GM20431 (cell line): ENCODE results near the gene ATP8B2.
"Not testable (repeated sequence)": the region's sequence is repeated elsewhere in the genome, so short reads cannot be mapped to it uniquely, and the experiment has no call there.

ENCODE experiments used
- in situ Hi-C: fragments of 300-500 bp; cut with MseI, MboI; formaldehyde crosslinking; loops from one replicate; pipeline ENCODE4 v1.15.0; 2020; ENCODE audit warnings: low sequenced_read_pairs; ENCODE audit not compliant: unreplicated experiment

ATP8B2 gene, protein sequence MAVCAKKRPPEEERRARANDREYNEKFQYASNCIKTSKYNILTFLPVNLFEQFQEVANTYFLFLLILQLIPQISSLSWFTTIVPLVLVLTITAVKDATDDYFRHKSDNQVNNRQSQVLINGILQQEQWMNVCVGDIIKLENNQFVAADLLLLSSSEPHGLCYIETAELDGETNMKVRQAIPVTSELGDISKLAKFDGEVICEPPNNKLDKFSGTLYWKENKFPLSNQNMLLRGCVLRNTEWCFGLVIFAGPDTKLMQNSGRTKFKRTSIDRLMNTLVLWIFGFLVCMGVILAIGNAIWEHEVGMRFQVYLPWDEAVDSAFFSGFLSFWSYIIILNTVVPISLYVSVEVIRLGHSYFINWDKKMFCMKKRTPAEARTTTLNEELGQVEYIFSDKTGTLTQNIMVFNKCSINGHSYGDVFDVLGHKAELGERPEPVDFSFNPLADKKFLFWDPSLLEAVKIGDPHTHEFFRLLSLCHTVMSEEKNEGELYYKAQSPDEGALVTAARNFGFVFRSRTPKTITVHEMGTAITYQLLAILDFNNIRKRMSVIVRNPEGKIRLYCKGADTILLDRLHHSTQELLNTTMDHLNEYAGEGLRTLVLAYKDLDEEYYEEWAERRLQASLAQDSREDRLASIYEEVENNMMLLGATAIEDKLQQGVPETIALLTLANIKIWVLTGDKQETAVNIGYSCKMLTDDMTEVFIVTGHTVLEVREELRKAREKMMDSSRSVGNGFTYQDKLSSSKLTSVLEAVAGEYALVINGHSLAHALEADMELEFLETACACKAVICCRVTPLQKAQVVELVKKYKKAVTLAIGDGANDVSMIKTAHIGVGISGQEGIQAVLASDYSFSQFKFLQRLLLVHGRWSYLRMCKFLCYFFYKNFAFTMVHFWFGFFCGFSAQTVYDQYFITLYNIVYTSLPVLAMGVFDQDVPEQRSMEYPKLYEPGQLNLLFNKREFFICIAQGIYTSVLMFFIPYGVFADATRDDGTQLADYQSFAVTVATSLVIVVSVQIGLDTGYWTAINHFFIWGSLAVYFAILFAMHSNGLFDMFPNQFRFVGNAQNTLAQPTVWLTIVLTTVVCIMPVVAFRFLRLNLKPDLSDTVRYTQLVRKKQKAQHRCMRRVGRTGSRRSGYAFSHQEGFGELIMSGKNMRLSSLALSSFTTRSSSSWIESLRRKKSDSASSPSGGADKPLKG

DNA sequence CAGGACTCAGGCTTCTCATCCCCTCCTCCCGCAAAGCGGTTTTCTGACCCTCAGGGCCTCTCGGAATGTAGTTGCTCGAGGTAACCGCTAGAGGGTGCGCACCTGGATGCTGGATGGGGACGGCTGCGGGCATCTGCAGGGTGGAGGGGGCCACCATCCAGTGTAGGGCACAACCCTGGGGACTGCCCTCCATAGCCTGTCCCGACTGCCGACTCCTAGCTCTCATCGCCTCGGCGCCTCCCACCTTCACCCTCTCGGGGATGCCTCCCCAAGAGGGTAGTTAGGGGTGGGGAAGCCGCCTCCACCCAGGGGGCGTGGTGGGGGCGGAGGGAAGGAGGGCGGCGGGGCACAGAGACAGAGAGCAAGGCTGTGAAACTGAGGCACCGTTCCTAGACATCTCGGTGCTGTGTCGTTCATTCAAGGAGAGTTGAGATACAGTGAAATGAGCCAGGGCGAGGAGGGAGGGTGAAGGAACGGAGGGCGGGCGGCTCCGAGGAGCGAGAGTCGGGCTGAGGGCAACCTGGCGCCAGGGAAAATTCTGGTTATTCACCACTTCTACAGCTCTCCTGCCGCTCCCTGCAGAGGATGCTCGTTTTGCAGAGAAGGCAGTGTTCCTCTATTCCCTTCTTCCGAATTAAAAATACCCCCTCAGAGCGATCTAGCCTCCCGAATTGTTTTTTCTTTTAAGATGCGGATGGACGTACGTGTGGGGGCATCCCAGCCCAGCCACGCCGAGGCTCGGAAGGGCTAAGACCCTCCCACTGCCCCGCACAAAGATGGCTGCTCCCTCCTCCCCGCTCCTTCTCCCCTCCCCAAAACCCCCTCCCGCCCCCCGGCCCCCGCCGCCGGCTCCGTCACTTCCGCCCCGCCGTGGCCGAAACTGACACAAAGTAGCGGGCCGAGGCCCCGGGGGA, at the start of gene ATP8B2:
ATP8B2 (plus strand) TSS at position 857 of the 914 bp plus-strand sequence. CDS start 2,617 bp downstream, outside the sequence.
- in situ Hi-C loops, result no loop called here

DNA sequence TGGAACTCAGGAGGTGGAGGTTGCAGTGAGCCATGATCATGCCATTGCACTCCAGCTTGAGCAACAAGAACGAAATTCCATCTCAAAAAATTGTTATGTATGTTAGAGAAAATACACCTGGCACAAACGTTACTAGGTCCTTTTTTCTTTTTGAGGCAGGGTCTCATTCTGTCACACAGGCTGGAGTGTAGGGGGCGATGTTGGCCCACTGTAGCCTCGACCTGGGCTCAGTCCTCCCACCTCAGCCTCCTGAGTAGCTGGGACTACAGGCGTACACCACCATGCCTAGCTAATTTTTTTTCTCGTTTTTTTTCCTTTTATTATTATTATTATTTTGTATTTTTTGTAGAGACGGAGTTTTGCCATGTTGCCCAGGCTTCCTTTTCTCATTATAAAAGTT, 48.5 kb upstream of the ATP8B2 start:
- in situ Hi-C loops, result no loop called here

DNA sequence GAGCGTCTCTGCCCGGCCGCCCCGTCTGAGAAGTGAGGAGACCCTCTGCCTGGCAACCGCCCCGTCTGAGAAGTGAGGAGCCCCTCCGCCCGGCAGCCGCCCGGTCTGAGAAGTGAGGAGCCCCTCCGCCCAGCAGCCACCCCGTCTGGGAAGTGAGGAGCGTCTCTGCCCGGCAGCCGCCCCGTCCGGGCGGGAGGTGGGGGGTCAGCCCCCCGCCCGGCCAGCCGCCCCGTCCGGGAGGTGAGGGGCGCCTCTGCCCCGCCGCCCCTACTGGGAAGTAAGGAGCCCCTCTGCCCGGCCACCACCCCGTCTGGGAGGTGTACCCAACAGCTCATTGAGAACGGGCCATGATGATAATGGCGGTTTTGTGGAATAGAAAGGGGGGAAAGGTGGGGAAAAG, 37.7 kb upstream of the ATP8B2 start:
- in situ Hi-C loops, result not testable (repeated sequence)

DNA sequence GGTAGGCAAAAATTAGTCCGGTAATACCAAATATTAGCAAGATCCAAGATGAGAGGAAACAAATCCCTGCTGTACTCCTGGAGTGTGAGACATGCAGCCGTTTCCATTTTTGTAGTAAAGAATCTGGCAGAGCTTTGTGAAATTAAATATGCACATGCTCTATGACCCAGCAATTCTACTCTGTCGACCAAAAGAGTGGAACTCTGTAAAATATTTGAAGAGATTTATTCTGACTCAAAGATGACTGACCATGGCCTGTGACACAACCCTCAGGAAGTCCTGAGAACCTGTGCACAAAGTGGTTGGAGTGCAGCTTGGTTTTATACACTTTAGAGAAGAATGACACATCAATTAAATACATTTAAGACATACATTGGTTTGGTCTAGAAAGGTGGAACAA, 36.7 kb upstream of the ATP8B2 start:
- in situ Hi-C loops, result no loop called here

DNA sequence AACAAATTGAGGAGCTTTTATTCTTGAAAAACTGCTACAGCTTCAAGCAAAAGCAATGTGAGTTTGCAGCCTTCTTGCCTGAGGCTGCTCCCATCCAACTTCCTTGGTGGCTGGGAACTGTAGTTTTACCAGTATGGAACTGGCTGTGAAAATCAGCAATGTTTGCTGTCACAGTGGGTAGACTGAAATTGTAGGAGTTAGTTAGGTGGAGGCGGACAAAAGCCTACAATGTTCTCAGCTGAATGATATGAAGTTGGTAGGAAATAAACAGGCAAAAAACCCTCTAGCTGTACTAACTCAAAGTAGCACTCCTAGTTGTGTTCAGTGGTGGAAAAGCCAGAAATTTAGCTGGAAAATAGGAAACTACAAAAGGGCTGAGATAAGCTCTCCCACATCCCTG, 34.4 kb upstream of the ATP8B2 start:
- in situ Hi-C loops, result no loop called here

DNA sequence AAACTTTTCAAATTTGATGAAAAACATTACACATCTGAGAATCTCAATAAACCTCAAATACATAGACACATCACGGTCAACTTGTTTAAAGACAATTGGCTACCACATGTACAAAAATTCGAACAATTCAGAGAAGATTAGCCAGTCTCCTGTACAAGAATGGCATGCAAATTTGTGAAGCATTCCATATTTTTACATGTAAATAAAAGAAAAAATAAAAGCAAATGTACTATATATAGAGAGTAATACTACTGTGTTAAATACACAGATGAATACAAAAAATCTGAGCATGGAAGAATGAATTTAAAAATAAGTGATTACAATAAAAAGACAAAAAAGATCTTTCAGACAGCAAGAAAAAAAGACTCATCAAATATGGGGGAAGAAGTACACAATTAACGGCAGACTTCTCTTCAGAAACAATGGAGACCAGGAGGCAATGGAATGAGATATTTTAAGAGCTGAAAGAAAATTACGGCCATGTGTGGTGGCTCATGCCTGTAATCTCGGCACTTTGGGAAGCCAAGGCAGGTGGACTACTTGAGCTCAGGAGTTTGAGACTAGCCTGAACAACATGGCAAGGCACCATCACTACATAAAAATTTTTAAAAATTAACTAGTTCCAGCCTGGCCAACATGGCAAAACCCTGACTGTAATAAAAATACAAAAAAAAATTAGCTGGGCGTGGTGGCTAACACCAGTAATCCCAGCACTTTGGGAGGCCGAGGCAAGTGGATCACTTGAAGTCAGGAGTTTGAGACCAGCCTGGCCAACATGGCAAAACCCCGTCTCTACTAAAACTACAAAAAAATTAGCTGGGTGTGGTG, 29.7 kb upstream of the ATP8B2 start:
- in situ Hi-C loops, result no loop called here

DNA sequence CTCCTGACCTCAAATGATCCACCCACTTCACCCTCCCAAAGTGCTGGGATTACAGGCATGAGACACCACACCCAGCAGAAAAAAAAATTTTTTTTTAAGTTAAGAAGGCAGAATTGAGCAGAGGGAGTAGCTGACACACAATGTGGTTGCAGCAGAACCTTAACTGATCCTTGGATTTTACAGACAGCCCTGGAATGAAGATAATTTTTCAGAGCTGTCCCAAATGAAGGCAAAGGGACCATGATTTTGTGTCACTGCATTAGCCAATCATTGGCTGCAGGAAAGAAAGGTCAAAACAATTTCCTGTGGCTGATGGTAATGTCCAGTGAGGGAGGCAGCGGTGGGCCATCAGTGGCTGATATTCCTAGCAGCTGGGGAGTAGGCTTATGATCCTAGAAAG, 23.7 kb upstream of the ATP8B2 start:
- in situ Hi-C loops, result no loop called here

DNA sequence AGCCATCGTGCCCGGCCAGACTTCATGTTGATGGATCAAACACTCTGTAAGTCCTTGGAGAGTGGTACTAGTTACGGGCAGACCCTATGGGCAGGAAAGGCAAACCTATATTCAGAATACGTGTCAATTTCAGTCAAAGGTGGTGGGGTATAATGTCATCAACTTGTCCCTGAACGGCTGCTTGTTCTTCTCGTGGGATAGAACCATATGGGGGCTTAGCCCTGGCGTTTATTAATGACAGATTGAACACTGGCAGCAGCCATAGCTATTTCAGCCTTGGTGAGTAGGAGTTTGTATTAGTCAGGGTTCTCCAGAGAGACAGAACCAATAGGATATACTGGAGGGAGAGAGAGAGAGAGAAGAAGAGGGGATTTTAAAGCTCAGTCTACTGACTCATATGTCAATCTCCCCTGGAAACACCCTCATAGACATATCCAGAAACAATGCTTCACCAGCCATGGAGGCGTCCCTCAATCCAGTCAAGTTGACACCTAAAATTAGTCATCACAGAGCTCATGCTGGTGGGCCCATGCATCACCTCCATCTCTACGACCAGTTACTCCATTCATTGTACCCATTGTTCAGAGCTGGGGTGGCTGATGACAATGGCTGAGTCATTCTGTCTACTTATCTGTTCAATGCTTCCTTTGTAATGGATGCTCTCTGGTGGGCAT, 20.5 kb upstream of the ATP8B2 start:
- in situ Hi-C loops, result no loop called here

DNA sequence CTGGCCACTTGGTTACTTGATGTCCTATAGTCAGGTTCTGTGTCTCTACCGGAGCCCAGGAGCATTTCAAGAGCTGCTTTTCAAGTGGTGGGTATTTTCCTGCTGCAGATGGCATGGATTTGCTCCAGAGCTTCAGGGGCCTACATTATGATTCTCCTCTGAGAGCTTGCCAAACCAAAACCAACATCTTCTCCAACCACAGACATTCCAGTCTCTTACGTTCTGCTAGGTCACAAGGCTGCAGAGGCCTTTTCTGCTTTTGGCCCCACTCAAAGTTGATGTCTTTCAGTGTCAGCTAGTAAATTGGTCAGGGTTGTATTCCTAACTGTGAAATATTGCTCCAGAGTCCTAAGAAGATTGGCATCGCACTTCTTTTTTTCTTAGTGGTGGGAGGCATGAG, 19.2 kb upstream of the ATP8B2 start:
- in situ Hi-C loops, result no loop called here

DNA sequence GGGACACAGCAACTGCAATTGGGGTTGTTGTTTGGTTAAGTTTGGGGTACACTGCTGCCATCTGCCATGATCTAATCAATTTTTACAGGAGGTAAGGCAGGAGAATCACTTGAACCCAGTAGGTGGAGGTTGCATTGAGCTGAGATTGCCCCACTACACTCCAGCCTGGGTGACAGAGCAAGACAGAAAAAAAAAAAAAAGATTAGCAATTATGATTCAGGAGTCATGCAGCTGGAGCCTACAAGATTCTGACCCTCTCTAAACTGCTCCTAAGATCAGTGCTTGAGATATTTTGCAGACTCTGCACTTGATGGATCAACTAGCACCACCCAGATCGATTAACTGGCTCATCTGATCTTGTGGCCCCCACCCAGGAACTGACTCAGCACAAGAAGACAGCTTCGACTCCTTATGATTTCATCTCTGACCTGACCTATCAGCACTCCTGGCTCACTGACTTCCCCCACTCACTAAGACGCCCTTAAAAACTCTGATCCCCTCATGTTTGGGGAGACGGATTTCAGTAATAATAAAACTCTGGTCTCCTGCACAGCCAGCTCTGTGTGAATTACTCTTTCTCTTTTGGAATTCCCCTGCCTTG, 17.6 kb upstream of the ATP8B2 start:
- in situ Hi-C loops, result not testable (repeated sequence)

DNA sequence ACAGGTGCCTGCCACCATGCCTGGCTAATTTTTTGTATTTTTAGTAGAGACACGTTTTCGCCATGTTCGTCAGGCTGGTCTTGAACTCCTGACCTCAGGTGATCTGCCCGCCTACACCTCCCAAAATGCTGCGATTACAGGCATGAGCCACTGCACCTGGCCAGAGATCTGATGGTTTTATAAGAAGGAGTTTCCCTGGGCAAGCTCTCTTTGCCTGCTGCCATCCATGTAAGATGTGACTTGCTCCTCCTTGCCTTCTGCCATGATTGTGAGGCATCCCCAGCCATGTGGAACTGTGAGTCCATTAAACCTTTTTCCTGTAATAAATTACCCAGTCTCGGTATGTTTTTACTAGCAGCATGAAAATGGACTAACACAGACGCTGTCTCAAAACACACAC, 16.2 kb upstream of the ATP8B2 start:
- in situ Hi-C loops, result not testable (repeated sequence)

DNA sequence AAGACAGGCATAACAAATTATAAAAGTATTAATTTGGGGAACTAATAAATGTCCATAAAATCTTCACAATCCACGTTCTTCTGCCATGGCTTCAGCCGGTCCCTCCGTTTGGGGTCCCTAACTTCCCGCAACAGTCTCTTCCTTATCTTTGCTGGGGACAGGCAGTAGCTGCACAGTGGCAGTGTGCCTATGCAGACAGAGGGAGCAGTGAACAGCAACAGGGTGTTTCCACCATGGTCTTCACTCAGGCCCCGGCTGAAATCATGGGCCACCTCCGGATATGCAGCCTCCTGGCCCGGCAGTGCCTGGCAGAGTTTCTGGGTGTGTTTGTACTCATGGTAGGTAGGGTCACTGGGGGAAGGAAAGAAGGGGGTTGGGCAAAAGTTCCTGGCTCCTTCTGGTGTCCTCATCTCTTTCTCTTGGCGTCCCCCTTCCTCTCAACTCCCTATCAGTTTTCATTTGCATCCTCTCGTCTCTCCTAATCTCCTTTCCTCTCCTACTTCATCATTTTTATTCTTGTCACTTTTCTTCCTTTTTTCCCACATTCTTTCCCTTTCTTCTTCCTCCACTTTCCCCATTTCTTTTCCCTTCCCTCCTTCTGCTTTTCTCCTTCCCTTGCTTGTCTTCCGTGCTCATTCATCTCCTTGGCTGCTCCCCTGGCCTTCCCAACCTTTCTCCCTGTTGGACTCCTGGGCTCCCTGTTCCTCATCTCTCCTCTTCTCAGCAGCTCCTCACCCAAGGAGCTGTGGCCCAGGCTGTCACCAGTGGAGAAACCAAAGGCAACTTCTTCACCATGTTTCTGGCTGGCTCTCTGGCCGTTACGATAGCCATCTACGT, 12.9 kb upstream of the ATP8B2 start:
- in situ Hi-C loops, result not testable (repeated sequence)

DNA sequence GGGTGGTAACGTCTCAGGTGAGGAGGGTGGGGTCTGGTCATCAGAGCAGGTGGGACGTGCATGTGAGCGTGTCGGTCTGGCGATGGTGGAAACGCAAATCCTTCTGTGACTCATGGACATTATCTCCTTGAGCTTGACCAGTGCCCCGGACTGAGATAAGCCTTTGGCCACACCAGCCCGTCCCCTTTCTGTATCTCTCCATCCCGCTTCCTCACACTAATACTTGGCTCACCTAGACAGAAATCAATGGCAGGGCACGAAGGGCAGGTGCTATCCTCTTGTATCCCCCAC, 12.3 kb upstream of the ATP8B2 start:
- in situ Hi-C loops, result no loop called here

DNA sequence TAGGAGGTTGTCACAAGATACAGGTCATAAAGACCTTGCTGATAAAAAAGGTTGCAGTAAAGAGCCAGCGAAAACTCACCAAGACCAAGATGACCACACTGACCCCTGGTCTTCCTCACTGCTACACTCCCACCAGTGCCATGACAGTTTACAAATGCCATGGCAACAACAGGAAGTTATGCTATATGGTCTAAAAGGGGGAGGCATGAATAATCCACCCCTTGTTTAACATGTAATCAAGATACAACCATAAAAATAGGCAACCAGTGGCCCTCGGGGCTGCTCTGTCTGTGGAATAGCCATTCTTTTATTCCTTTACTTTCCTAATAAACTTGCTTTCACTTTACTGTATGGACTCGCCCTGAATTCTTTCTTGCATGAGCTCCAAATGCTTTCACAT, 11.1 kb upstream of the ATP8B2 start:
- in situ Hi-C loops, result not testable (repeated sequence)

DNA sequence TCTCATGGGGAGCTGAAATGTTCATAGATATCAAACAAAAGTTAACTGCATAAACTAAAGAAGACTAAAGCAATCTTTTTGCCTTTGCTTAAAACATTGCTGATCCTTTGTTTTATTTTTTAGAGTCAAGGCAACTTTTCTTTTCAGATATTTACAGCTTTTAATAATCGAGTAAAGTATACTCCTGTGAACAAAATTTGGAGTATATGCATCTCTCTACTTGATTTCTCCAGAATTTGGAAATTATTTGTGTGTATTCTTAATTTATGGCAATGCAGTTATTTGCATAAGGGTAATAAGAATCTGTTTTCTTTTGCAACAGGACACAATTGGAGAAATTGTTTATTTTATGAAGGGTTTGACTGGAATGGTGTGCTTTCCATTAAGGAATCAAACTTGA, 8.6 kb upstream of the ATP8B2 start:
- in situ Hi-C loops, result no loop called here

DNA sequence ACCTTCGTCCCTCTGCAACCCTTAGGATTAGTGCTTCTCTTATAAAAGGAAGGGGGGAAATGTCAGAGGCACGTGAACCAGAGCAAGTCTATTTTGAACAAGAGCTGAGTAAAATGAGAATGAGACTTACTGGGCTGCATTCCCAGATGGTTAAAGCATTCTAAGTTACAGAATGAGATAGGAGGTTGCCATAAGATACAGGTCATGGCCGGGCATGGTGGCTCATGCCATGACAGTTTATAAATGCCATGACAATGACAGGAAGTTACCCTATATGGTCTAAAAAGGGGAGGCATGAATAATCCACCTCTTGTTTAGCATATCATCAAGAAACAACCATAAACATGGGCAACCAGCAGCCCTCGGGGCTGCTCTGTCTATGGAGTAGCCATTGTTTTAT, 6.9 kb upstream of the ATP8B2 start:
- in situ Hi-C loops, result no loop called here

DNA sequence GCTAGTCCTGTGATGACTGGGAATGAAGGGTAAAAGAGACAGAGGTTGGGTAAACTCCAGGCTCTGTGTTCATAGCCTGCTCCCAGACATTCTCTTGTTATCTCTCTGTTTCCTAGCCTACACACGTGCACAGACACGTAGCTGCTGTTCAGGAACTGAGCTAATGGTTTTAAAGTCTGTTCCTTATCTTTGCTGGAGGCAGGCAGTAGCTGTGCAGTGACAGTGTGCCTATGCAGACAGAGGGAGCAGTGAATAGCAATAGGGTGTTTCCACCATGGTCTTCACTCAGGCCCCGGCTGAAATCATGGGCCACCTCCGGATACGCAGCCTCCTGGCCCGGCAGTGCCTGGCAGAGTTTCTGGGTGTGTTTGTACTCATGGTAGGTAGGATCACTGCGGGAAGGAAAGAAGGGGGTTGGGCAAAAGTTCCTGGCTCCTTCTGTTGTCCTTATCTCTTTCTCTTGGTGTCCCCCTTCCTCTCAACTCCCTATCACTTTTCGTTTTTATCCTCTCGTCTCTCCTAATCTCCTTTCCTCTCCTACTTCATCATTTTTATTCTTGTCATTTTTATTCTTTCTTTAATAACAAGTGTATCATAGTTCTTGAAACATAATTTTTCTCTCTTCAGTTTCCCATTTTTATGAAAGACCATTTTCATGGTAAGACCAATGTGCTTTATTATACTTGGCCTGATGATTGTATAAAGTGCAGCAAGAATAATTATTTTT, 4.3 kb upstream of the ATP8B2 start, which contains the start of gene AQP10:
AQP10 (plus strand) TSS at position 212 of the 727 bp plus-strand sequence; CDS start at position 275, 63 bp downstream.
- in situ Hi-C loops, result no loop called here
